Ascending aorta (tissue), 2 donors: ENCODE measurements around the gene USF1. TPM values are rescaled to one million over a fixed set of nuclear protein-coding genes. Genes with fewer than 3 reads are reported as not detected.
A peak's percentile ranks its signal among the peaks of the same experiment; 100 is the strongest.
"Not testable (repeated sequence)": the region's sequence is repeated elsewhere in the genome, so short reads cannot be mapped to it uniquely, and the experiment has no call there.

Experiments
- DNase-seq, 2 donors: peaks; one replicate each; pipeline ENCODE4 v3.0.0-alpha.2; 2019; ENCODE audit warnings: low spot score in 2 of 2
- H3K27ac ChIP-seq, 2 donors: fragments of 200-600 bp; sonication (generic); one replicate each; pipeline ENCODE4 v1.5.1; 2016 to 2017; ENCODE audit warnings: mild to moderate bottlenecking in 1 of 2
- H3K27me3 ChIP-seq: fragments of 200-600 bp; sonication (generic); one replicate; pipeline ENCODE4 v1.5.1; 2017
- H3K36me3 ChIP-seq, 2 donors: fragments of 200-600 bp; sonication (generic); one replicate each; pipeline ENCODE4 v1.5.1; 2016
- H3K4me1 ChIP-seq, 2 donors: fragments of 200-600 bp; sonication (generic); one replicate each; pipeline ENCODE4 v1.5.1; 2016 to 2017; ENCODE audit warnings: mild to moderate bottlenecking in 1 of 2
- H3K4me3 ChIP-seq, 2 donors: fragments of 200-600 bp; sonication (generic); one replicate each; pipeline ENCODE4 v1.5.1; 2016 to 2017; ENCODE audit warnings: mild to moderate bottlenecking in 1 of 2
- H3K9me3 ChIP-seq, 2 donors: fragments of 200-600 bp; sonication (generic); one replicate each; pipeline ENCODE4 v1.5.1; 2016
- CTCF ChIP-seq, 3 experiments: fragments of 200-600 bp in 2 of 3; fragments of 450-650 bp in 1 of 3; sonication (generic) in 2 of 3; IDR thresholded peaks; one replicate each; pipeline ENCODE4 v1.5.1; 2016 to 2019; ENCODE audit warnings: antibody characterized with exemption in 3 of 3, mild to moderate bottlenecking in 1 of 3, moderate library complexity in 1 of 3
- intact Hi-C: fragments of 100-400 bp; cut with DNase I; formaldehyde crosslinking; loops from one replicate; pipeline ENCODE4 v1.15.1; 2023
- total RNA-seq: library from RNA; depleted of rRNA; stranded (reverse); fragments of >200 nt; gene quantifications from one replicate; pipeline ENCODE4 v1.1.0, GENCODE V29; 2016

Gene USF1
- total RNA-seq, 1 donor from 2014 or later, result 68.5 TPM

- Histone ChIP-seq H3K27me3 (no peaks in the 10 kb centered on the region), H3K9me3 (no peaks in the 10 kb centered on the region), H3K27ac (no peak overlapping the region), H3K4me3 (peak overlapping the region; percentile 62 to 70), H3K36me3 (no peaks in the 10 kb centered on the region), H3K4me1 (peaks cover 0 to 13% of the 10 kb centered on the region in 2 donors)
- DNase-seq, result peak; percentile 33 to 80
- intact Hi-C loops, result no loop called here
- no peak for TF ChIP-seq CTCF (IDR thresholded peaks at IDR 0.05)
Measured at GRCh38 chr1:161021165-161021969, 24.4 kb downstream of the USF1 start.

GRCh38 chr1:161020509-161021164 is 25.1 kb downstream of the USF1 start, which contains the start of gene F11R:
TSS of gene F11R (minus strand) at chr1:161021152. CDS start at chr1:161021073, 79 bp downstream.
- Histone ChIP-seq H3K27me3 (no peaks in the 10 kb centered on the region), H3K9me3 (no peaks in the 10 kb centered on the region), H3K36me3 (no peaks in the 10 kb centered on the region), H3K4me3 (peak within 1 kb of the TSS; percentile 62 to 70), H3K4me1 (peaks cover 0 to 13% of the 10 kb centered on the region in 2 donors), H3K27ac (peak within 1 kb of the TSS in 1 of 2 donors; percentile 70)
- peak in 1 of 3 experiments; percentile 12 for TF ChIP-seq CTCF (IDR thresholded peaks at IDR 0.05)
- intact Hi-C loops, result no loop called here
- DNase-seq, result no peak

GRCh38 chr1:161019751-161020495 is 25.9 kb downstream of the USF1 start:
- no peak for DNase-seq
- no peaks in the 10 kb centered on the region for H3K27me3 ChIP-seq
- H3K36me3 ChIP-seq, result no peaks in the 10 kb centered on the region
- H3K27ac ChIP-seq, result peak overlapping the region in 1 of 2 donors; percentile 70
- intact Hi-C loops, result no loop called here
- no peaks in the 10 kb centered on the region for H3K9me3 ChIP-seq
- TF ChIP-seq CTCF (IDR thresholded peaks at IDR 0.05), result no peak
- H3K4me3 ChIP-seq, result peak overlapping the region; percentile 62 to 70
- peaks cover 0 to 13% of the 10 kb centered on the region in 2 donors for H3K4me1 ChIP-seq

- H3K36me3 ChIP-seq, H3K9me3 ChIP-seq, H3K27me3 ChIP-seq, intact Hi-C loops, H3K4me3 ChIP-seq, DNase-seq, H3K27ac ChIP-seq: not testable (repeated sequence)
- peaks cover 0 to 13% of the 10 kb centered on the region in 2 donors for H3K4me1 ChIP-seq
Measured at GRCh38 chr1:161019111-161019660, 26.6 kb downstream of the USF1 start.

GRCh38 chr1:161018631-161018930 is 27.2 kb downstream of the USF1 start:
- no peak for TF ChIP-seq CTCF (IDR thresholded peaks at IDR 0.05)
- no peak for DNase-seq
- H3K27me3 ChIP-seq, result no peaks in the 10 kb centered on the region
- intact Hi-C loops, result no loop called here
- H3K4me3 ChIP-seq, result no peak overlapping the region
- no peaks in the 10 kb centered on the region for H3K36me3 ChIP-seq
- H3K27ac ChIP-seq, result no peak overlapping the region
- no peaks in the 10 kb centered on the region for H3K9me3 ChIP-seq
- H3K4me1 ChIP-seq, result peaks cover 0 to 13% of the 10 kb centered on the region in 2 donors
